ENCODE measurements around the gene AKAP4. TPM values are rescaled to one million over a fixed set of nuclear protein-coding genes. Genes with fewer than 3 reads are reported as not detected.

AKAP4 gene, protein sequence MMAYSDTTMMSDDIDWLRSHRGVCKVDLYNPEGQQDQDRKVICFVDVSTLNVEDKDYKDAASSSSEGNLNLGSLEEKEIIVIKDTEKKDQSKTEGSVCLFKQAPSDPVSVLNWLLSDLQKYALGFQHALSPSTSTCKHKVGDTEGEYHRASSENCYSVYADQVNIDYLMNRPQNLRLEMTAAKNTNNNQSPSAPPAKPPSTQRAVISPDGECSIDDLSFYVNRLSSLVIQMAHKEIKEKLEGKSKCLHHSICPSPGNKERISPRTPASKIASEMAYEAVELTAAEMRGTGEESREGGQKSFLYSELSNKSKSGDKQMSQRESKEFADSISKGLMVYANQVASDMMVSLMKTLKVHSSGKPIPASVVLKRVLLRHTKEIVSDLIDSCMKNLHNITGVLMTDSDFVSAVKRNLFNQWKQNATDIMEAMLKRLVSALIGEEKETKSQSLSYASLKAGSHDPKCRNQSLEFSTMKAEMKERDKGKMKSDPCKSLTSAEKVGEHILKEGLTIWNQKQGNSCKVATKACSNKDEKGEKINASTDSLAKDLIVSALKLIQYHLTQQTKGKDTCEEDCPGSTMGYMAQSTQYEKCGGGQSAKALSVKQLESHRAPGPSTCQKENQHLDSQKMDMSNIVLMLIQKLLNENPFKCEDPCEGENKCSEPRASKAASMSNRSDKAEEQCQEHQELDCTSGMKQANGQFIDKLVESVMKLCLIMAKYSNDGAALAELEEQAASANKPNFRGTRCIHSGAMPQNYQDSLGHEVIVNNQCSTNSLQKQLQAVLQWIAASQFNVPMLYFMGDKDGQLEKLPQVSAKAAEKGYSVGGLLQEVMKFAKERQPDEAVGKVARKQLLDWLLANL
- 0.14 TPM in 1 of 5 replicates, not detected in the others for total RNA-seq (2022; extraction: Qiagen RNA extraction)

DNA sequence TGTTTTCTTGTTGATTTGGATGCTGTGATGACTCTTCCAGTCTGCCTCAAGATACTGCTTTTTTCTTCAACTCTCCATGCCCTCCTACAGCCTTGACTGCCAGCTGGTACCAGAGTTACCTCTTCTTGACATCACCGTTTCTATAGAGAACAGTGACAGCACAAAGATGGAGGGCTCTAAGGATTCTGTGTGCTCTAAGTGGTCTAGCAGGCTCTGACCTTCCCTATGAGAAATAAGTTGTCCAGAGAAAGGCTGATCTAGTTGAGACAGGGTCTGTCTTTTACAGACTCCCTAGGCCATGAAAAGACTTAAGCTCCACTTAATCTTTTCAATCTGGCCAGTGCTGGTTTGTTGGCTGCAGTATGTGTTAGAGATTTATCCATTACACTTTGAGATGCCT, at the start of gene AKAP4:
Gene AKAP4, minus strand, starts transcription at position 101 of the 400 bp plus-strand sequence. CDS start 118 bp downstream, outside the sequence.

DNA sequence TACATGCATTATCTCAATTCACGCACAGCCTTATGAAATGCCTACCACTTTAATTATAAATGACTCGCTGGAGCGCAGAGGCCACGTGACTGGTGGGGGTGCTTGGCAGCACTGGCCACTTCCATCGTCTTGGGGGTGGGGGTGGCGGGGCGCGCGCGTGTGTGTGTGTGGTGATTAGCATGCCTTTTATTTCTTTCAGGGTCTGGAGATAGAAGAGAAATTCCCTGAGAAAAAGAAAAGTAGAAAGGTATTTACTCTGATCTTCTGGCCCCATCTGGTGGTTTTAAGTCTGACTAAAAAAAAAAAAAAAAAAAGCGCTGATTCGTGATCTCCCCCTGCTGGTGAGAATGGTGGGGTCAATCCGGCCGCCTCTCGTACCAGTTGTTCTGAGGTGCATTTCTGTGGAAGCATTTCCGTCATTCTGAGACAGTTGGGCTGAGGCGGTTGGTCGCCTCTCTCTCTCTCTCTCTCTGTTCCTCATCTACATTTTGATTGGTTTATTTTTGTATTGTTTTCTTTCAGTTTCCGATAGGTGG, 3.6 kb upstream of the AKAP4 start, which contains the start of gene CCNB3:
Gene CCNB3, plus strand, starts transcription at position 402 of the 536 bp plus-strand sequence. CDS start 80,399 bp downstream, outside the sequence.

Other genes starting within 250 kb of the AKAP4 start
- gene CCNB3, start 3.8 kb upstream of the AKAP4 start, total RNA-seq (2022; extraction: Qiagen RNA extraction), result 0.29 to 0.81 TPM (median 0.67 TPM) in 5 replicates

Data from A549 treated with AZD2906 at 1 μM for 4 hours (cell line).